GM23248 (cell line): Measurements from ENCODE around the gene TMEM131. TPM values are rescaled to one million over a fixed set of nuclear protein-coding genes. Genes with fewer than 3 reads are reported as not detected.

Experiments used
- DNase-seq: peaks from one replicate; pipeline ENCODE4 v3.0.0-alpha.2; 2015
- H2AFZ ChIP-seq: fragments of 200-600 bp; sonication (generic); 2 replicates; pipeline ENCODE4 v1.6.1; 2016; ENCODE audit warnings: antibody characterized with exemption
- H3F3A ChIP-seq: fragments of 200-600 bp; sonication (generic); 2 replicates; pipeline ENCODE4 v1.6.1; 2016; ENCODE audit warnings: mild to moderate bottlenecking, antibody characterized with exemption, mixed run types; ENCODE audit not compliant: insufficient read depth
- H3K27ac ChIP-seq: fragments of 200-600 bp; sonication (generic); 2 replicates; pipeline ENCODE4 v1.5.1; 2016; ENCODE audit warnings: mild to moderate bottlenecking
- H3K27me3 ChIP-seq: fragments of 200-600 bp; sonication (generic); replicated peaks from 2 replicates; pipeline ENCODE4 v1.6.1; 2016; ENCODE audit warnings: mild to moderate bottlenecking; ENCODE audit not compliant: insufficient read depth
- H3K36me3 ChIP-seq: fragments of 200-600 bp; sonication (generic); 2 replicates; pipeline ENCODE4 v1.6.1; 2016; ENCODE audit warnings: low read depth, mild to moderate bottlenecking
- H3K4me1 ChIP-seq: fragments of 200-600 bp; sonication (generic); 2 replicates; pipeline ENCODE4 v1.6.1; 2016; ENCODE audit warnings: mild to moderate bottlenecking; ENCODE audit not compliant: insufficient read depth
- H3K4me2 ChIP-seq: fragments of 200-600 bp; sonication (generic); one replicate; pipeline ENCODE4 v1.6.1; 2016; ENCODE audit warnings: mild to moderate bottlenecking; ENCODE audit not compliant: unreplicated experiment
- H3K4me3 ChIP-seq: fragments of 200-600 bp; sonication (generic); 2 replicates; pipeline ENCODE4 v1.5.1; 2016; ENCODE audit warnings: mild to moderate bottlenecking
- H3K79me2 ChIP-seq: fragments of 200-600 bp; sonication (generic); 2 replicates; pipeline ENCODE4 v1.6.1; 2016; ENCODE audit warnings: mild to moderate bottlenecking; ENCODE audit not compliant: insufficient read depth
- H3K9ac ChIP-seq: fragments of 200-600 bp; sonication (generic); 2 replicates; pipeline ENCODE4 v1.6.1; 2016; ENCODE audit warnings: mild to moderate bottlenecking
- H3K9me2 ChIP-seq: fragments of 200-600 bp; sonication (generic); 2 replicates; pipeline ENCODE4 v1.6.1; 2016; ENCODE audit warnings: mixed run types, mild to moderate bottlenecking, moderate library complexity; ENCODE audit not compliant: insufficient read depth
- H3K9me3 ChIP-seq: fragments of 200-600 bp; sonication (generic); one replicate; pipeline ENCODE4 v1.6.1; 2017; ENCODE audit warnings: low read depth
- H4K20me1 ChIP-seq: fragments of 200-600 bp; sonication (generic); 2 replicates; pipeline ENCODE4 v1.6.0; 2016; ENCODE audit not compliant: insufficient read depth
- EZH2 ChIP-seq: fragments of 200-600 bp; sonication (generic); IDR thresholded peaks from 2 replicates; pipeline ENCODE4 v1.6.1; 2018; ENCODE audit warnings: antibody characterized with exemption, mild to moderate bottlenecking; ENCODE audit not compliant: insufficient read depth, poor library complexity, severe bottlenecking
- EZH2phosphoT487 ChIP-seq: fragments of 200-600 bp; sonication (generic); IDR thresholded peaks from 2 replicates; pipeline ENCODE4 v1.6.1; 2018; ENCODE audit warnings: antibody characterized with exemption, moderate library complexity, mild to moderate bottlenecking, low read depth; ENCODE audit not compliant: insufficient read depth
- WGBS, 2 experiments: methylation state at CpG; one replicate each; pipeline ENCODE4 v1.1.6; 2015 to 2017; ENCODE audit warnings: low lambda C conversion rate in 2 of 2, low coverage in 1 of 2; ENCODE audit errors: missing lambda C conversion rate in 2 of 2; 5-methylcytosine and 5-hydroxymethylcytosine counted together
- in situ Hi-C: fragments of 300-500 bp; cut with MboI; formaldehyde crosslinking; loops from 2 replicates; pipeline ENCODE4 v1.15.0; 2020
- polyA plus RNA-seq: library from polyadenylated mRNA; unstranded; fragments of >200 nt; fragmentation: Nextera tagmentation; extraction: Ambion mirVana; gene quantifications from 2 replicates; pipeline ENCODE4 v1.2.1, GENCODE V29; 2016
- total RNA-seq: library from RNA; depleted of rRNA; stranded (reverse); fragments of >200 nt; shearing (Covaris generic); gene quantifications from 2 replicates; pipeline ENCODE4 v1.2.3, GENCODE V29; 2014

The TMEM131 gene
- total and polyA plus RNA-seq, 2 experiments from 2014 or later = 15.7 to 16.4 TPM

GRCh38 chr2:97774425-97774824, 221.3 kb downstream of the TMEM131 start:
- Histone ChIP-seq H3K36me3 (no peaks in the 10 kb centered on the region), H3K27me3 (no peaks in the 10 kb centered on the region), H3K79me2 (no peaks in the 10 kb centered on the region), H3K9me2 (no peaks in the 10 kb centered on the region), H3K9me3 (no peaks in the 10 kb centered on the region), H3K4me3 (no peak overlapping the region), H3K4me1 (no peaks in the 10 kb centered on the region), H3K9ac (no peak overlapping the region), H4K20me1 (0 out of 2 replicates have a peak, but pooled peaks cover 4% of the 10 kb centered on the region), H3K4me2 (no peak overlapping the region), H3K27ac (no peak overlapping the region), H3F3A (no peaks in the 10 kb centered on the region), H2AFZ (no peak overlapping the region)
- peak; percentile 36 for DNase-seq
- WGBS, 2 experiments = 71 to 74% methylated on average over 7 of the region's 7 CpGs
- TF ChIP-seq EZH2 (no peak), EZH2phosphoT487 (no peak)
- in situ Hi-C loops = no loop called here

GRCh38 chr2:97770445-97770844, 225.3 kb downstream of the TMEM131 start:
- peaks cover 6% of the 10 kb centered on the region; the same call in 1 of the 2 replicates for H3K36me3 ChIP-seq
- H3K27ac ChIP-seq = no peak overlapping the region
- in situ Hi-C loops = no loop called here
- H3K9me2 ChIP-seq = no peaks in the 10 kb centered on the region
- 0 out of 2 replicates have a peak, but pooled peaks cover 4% of the 10 kb centered on the region for H4K20me1 ChIP-seq
- H3K27me3 ChIP-seq = no peaks in the 10 kb centered on the region
- WGBS, 2 experiments = 73 to 78% methylated on average over 4 of the region's 4 CpGs
- no peak overlapping the region for H2AFZ ChIP-seq
- H3K9me3 ChIP-seq = no peaks in the 10 kb centered on the region
- H3K4me2 ChIP-seq = no peak overlapping the region
- H3F3A ChIP-seq = no peaks in the 10 kb centered on the region
- no peaks in the 10 kb centered on the region for H3K79me2 ChIP-seq
- no peak for TF ChIP-seq EZH2phosphoT487
- no peak for TF ChIP-seq EZH2
- no peak overlapping the region for H3K4me3 ChIP-seq
- no peak overlapping the region for H3K9ac ChIP-seq
- no peak for DNase-seq
- no peaks in the 10 kb centered on the region for H3K4me1 ChIP-seq

GRCh38 chr2:97769711-97770110, 226.0 kb downstream of the TMEM131 start:
- no peak overlapping the region for H3K4me3 ChIP-seq
- H3K27ac ChIP-seq = no peak overlapping the region
- H3K9me3 ChIP-seq = no peaks in the 10 kb centered on the region
- H3K79me2 ChIP-seq = no peaks in the 10 kb centered on the region
- H3K4me1 ChIP-seq = no peaks in the 10 kb centered on the region
- H2AFZ ChIP-seq = no peak overlapping the region
- H3K36me3 ChIP-seq = peaks cover 10% of the 10 kb centered on the region; the same call in 1 of the 2 replicates
- DNase-seq = no peak
- H4K20me1 ChIP-seq = 0 out of 2 replicates have a peak, but pooled peaks cover 4% of the 10 kb centered on the region
- 43 to 53% methylated on average over 3 of the region's 3 CpGs for WGBS, 2 experiments
- TF ChIP-seq EZH2phosphoT487 (no peak), EZH2 (no peak)
- in situ Hi-C loops = no loop called here
- no peaks in the 10 kb centered on the region for H3K9me2 ChIP-seq
- no peak overlapping the region for H3K4me2 ChIP-seq
- no peaks in the 10 kb centered on the region for H3F3A ChIP-seq
- H3K27me3 ChIP-seq = no peaks in the 10 kb centered on the region
- no peak overlapping the region for H3K9ac ChIP-seq

- H3K9ac ChIP-seq = no peak overlapping the region
- no peaks in the 10 kb centered on the region for H3F3A ChIP-seq
- no peak overlapping the region for H3K4me2 ChIP-seq
- H3K9me2 ChIP-seq = no peaks in the 10 kb centered on the region
- peaks cover 10% of the 10 kb centered on the region; the same call in 1 of the 2 replicates for H3K36me3 ChIP-seq
- H2AFZ ChIP-seq = no peak overlapping the region
- no peak overlapping the region for H3K4me3 ChIP-seq
- H3K4me1 ChIP-seq = no peaks in the 10 kb centered on the region
- H3K27me3 ChIP-seq = no peaks in the 10 kb centered on the region
- in situ Hi-C loops = no loop called here
- H4K20me1 ChIP-seq = 0 out of 2 replicates have a peak, but pooled peaks cover 4% of the 10 kb centered on the region
- H3K27ac ChIP-seq = no peak overlapping the region
- WGBS, 2 experiments = 74 to 81% methylated on average over 3 of the region's 3 CpGs
- H3K79me2 ChIP-seq = no peaks in the 10 kb centered on the region
- H3K9me3 ChIP-seq = no peaks in the 10 kb centered on the region
- TF ChIP-seq EZH2phosphoT487 = no peak
- TF ChIP-seq EZH2 = no peak
- DNase-seq = no peak
Observed at GRCh38 chr2:97769308-97769707, 226.4 kb downstream of the TMEM131 start.
